ENCODE results near the gene KXD1. TPM values are rescaled to one million over a fixed set of nuclear protein-coding genes. Genes with fewer than 3 reads are reported as not detected.

Gene KXD1
- total RNA-seq, 6 donors from 2014 or later = 69.6 to 333 (median 103) TPM

DNA sequence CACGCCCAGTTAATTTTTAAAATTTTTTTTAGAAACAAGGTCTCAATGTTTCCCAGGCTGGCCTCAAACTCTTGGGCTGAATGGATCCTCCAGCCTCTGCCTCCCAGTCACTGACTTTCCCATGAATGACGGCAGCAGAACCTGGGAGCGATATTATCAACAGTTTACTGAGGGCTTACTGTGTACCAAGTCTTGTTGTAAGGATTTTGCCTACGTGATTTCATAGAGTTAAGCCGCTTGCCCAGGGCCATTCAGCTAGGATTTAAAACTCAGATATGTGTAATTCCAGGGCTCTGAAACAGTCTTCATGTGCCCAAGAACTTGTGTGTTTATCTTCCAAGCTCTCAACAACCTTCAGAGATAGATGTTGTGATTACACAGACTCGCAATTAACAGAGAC is 6.0 kb upstream of the KXD1 start:
- DNase-seq = no peak
- TF ChIP-seq, protein P1, sequence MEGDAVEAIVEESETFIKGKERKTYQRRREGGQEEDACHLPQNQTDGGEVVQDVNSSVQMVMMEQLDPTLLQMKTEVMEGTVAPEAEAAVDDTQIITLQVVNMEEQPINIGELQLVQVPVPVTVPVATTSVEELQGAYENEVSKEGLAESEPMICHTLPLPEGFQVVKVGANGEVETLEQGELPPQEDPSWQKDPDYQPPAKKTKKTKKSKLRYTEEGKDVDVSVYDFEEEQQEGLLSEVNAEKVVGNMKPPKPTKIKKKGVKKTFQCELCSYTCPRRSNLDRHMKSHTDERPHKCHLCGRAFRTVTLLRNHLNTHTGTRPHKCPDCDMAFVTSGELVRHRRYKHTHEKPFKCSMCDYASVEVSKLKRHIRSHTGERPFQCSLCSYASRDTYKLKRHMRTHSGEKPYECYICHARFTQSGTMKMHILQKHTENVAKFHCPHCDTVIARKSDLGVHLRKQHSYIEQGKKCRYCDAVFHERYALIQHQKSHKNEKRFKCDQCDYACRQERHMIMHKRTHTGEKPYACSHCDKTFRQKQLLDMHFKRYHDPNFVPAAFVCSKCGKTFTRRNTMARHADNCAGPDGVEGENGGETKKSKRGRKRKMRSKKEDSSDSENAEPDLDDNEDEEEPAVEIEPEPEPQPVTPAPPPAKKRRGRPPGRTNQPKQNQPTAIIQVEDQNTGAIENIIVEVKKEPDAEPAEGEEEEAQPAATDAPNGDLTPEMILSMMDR (IDR thresholded peaks at IDR 0.05) = no peak
- no peak for TF ChIP-seq POLR2AphosphoS5 (IDR thresholded peaks at IDR 0.05)
- Histone ChIP-seq H3K36me3 (no peaks in the 10 kb centered on the region), H3K9me3 (no peaks in the 10 kb centered on the region), H3K27me3 (no peaks in the 10 kb centered on the region), H3K4me1 (no peaks in the 10 kb centered on the region), H3K4me3 (no peak overlapping the region), H3K27ac (no peak overlapping the region)
- no peak for ATAC-seq (ENCODE audit: low FRiP score in 2 of 2)
- WGBS, 2 donors = 59 to 62% methylated on average over 6 of the region's 6 CpGs

DNA sequence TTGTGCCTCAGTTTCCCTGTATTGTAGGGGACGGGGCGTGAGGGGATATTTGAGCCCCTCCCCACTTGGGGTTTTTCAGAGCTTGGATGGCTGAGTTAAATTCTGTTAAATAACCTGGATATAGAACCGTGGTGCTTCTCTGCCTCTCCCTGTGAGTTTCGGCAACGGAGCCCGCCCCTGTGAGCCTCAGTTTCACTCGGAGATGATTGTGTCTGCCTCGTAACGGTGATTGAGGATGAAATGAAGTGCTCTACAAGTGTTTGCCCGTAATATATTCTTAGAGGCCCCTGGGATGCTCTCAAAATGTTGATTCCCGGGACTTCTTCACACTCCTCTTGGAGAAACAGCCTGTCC is 509 bp downstream of the KXD1 start:
- TF ChIP-seq POLR2A (IDR thresholded peaks at IDR 0.05) (no peak), POLR2AphosphoS5 (IDR thresholded peaks at IDR 0.05) (no peak), EP300 (IDR thresholded peaks at IDR 0.05) (no peak)
- TF ChIP-seq, protein P1 (IDR thresholded peaks at IDR 0.05) = no peak
- WGBS, 2 donors = 4 to 11% methylated on average over 7 to 11 of the region's 11 CpGs
- peak in 1 of 2 donors; percentile 31 for ATAC-seq (ENCODE audit: low FRiP score in 2 of 2)

DNA sequence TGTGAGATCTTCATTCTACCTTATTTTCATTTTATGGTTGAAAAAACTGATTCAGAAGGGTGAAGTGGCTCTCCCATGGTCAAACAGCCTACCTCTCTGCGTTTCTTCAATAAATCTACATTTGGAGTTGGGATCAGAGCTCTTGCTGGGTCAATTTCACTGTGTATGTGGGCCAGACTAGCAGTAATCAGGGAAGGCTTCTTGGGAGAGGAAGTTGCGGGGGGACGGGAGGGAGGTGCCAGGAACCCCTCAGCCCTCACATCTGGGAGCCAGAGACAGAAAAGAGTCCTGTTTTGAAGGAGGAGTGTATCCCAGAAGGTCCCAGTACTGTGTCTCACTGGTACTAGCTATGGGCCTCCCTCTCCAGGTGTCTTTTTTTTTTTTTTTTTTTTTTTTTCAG is 934 bp downstream of the KXD1 start:
- ATAC-seq (ENCODE audit: low FRiP score in 2 of 2) (no peak), DNase-seq (no peak)
- H3K36me3 ChIP-seq = peaks cover 0 to 19% (median 11%) of the 10 kb centered on the region in 4 donors
- H3K4me3 ChIP-seq = peak overlapping the region; percentile 78 to 92 (median 86)
- no peaks in the 10 kb centered on the region for H3K27me3 ChIP-seq
- no peak for TF ChIP-seq POLR2A (IDR thresholded peaks at IDR 0.05)
- TF ChIP-seq, protein P1 (IDR thresholded peaks at IDR 0.05) = no peak
- no peak for TF ChIP-seq EP300 (IDR thresholded peaks at IDR 0.05)
- TF ChIP-seq POLR2AphosphoS5 (IDR thresholded peaks at IDR 0.05) = no peak
- peaks cover 9 to 21% (median 12%) of the 10 kb centered on the region in 4 donors for H3K4me1 ChIP-seq
- H3K9me3 ChIP-seq = no peaks in the 10 kb centered on the region
- peak overlapping the region; percentile 91 to 98 (median 96) for H3K27ac ChIP-seq
- WGBS, 2 donors = 53 to 57% methylated on average over 3 of the region's 3 CpGs

More for the DNA sequence above, 509 bp downstream of the KXD1 start:
- Histone ChIP-seq H3K27me3 (no peaks in the 10 kb centered on the region), H3K36me3 (peaks cover 0 to 15% (median 7%) of the 10 kb centered on the region in 4 donors), H3K4me1 (peaks cover 9 to 21% (median 12%) of the 10 kb centered on the region in 4 donors), H3K9me3 (no peaks in the 10 kb centered on the region), H3K4me3 (peak overlapping the region; percentile 78 to 92 (median 86)), H3K27ac (peak overlapping the region; percentile 91 to 98 (median 96))
- no peak for DNase-seq

DNA sequence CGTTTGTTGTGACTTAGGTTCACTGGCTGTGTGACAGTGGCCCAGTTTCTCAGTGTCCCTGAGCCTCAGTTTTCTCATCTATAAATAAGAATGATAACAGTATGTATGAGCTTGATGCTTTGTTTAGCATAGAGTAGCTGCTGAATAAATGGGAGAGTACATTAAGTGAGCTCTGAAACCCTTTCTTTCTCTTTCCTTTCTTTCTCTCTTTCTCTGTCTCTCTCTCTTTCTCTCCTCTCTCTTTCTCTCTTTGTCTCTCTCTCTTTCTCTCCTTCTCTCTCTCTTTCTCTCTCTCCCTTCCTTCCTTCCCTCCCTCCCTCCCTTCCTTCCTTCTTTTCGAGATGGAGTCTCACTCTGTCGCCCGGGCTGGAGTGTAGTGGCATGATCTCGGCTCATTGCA is 2.0 kb downstream of the KXD1 start:
- peaks cover 4 to 30% (median 22%) of the 10 kb centered on the region in 4 donors for H3K36me3 ChIP-seq
- no peaks in the 10 kb centered on the region for H3K27me3 ChIP-seq
- H3K9me3 ChIP-seq = no peaks in the 10 kb centered on the region
- ATAC-seq (ENCODE audit: low FRiP score in 2 of 2) (no peak), DNase-seq (no peak)
- H3K4me3 ChIP-seq = no peak overlapping the region
- H3K27ac ChIP-seq = peak overlapping the region in 2 of 4 donors; percentile 42 to 95
- TF ChIP-seq POLR2A (IDR thresholded peaks at IDR 0.05) (no peak), POLR2AphosphoS5 (IDR thresholded peaks at IDR 0.05) (no peak), EP300 (IDR thresholded peaks at IDR 0.05) (no peak)
- TF ChIP-seq, protein P1 (IDR thresholded peaks at IDR 0.05) = no peak
- peaks cover 9 to 21% (median 12%) of the 10 kb centered on the region in 4 donors for H3K4me1 ChIP-seq
- 53 to 72% methylated on average over 5 of the region's 5 CpGs for WGBS, 2 donors

DNA sequence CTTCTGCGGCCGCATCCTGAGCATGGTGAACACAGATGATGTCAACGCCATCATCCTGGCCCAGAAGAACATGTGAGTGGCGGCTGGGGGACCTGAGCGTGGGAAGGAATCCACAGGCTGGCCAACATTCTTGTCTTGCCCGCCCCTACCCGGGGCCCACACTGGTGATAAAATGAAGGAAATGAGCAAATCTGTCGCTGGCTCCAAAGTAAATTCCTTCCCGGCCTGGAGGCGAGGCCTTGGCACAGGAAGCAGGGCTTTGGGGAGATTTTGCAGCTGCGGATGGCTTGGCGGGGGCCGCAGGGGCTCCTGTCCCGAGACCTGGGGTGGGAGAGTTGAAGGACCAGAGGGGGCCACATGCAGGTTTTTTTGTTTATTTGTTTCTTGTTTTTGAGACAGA is 4.4 kb downstream of the KXD1 start:
- DNase-seq (peak in 1 of 2 donors; percentile 54), ATAC-seq (ENCODE audit: low FRiP score in 2 of 2) (no peak)
- Histone ChIP-seq H3K9me3 (no peaks in the 10 kb centered on the region), H3K27me3 (no peaks in the 10 kb centered on the region), H3K4me3 (no peak overlapping the region), H3K4me1 (peaks cover 9 to 21% (median 12%) of the 10 kb centered on the region in 4 donors), H3K36me3 (peaks cover 19 to 54% (median 45%) of the 10 kb centered on the region in 4 donors), H3K27ac (peak overlapping the region; percentile 61 to 76 (median 70))
- WGBS, 2 donors = 81 to 84% methylated on average over 13 to 14 of the region's 14 CpGs
- TF ChIP-seq, protein P1 (IDR thresholded peaks at IDR 0.05) = no peak
- TF ChIP-seq POLR2A (IDR thresholded peaks at IDR 0.05) (no peak), EP300 (IDR thresholded peaks at IDR 0.05) (no peak), POLR2AphosphoS5 (IDR thresholded peaks at IDR 0.05) (no peak)
